Right atrium auricular region (tissue), 2 donors: ENCODE data around the gene RMI1. TPM values are rescaled to one million over a fixed set of nuclear protein-coding genes. Genes with fewer than 3 reads are reported as not detected.
"Not testable (repeated sequence)": the region's sequence is repeated elsewhere in the genome, so short reads cannot be mapped to it uniquely, and the experiment has no call there.

Experiments used
- DNase-seq: peaks from one replicate; pipeline ENCODE4 v3.0.0-alpha.2; 2019; ENCODE audit warnings: low spot score
- H3K27ac ChIP-seq, 2 donors: fragments of 200-600 bp; sonication (generic); 1 replicate in 1 of 2; 2 replicates in 1 of 2; pipeline ENCODE4 v1.5.1; 2016 to 2019
- H3K27me3 ChIP-seq, 2 donors: fragments of 200-600 bp; sonication (generic); one replicate each; pipeline versions ENCODE4 v1.5.1 to v1.6.0; 2017 to 2019
- H3K36me3 ChIP-seq: fragments of 200-600 bp; sonication (generic); one replicate; pipeline ENCODE4 v1.5.1; 2016
- H3K4me1 ChIP-seq, 2 donors: fragments of 200-600 bp; sonication (generic); one replicate each; pipeline versions ENCODE4 v1.5.1 to v1.6.0; 2017 to 2019
- H3K4me3 ChIP-seq, 2 donors: fragments of 200-600 bp; sonication (generic); 1 replicate in 1 of 2; 2 replicates in 1 of 2; pipeline ENCODE4 v1.5.1; 2017 to 2019; ENCODE audit warnings: mild to moderate bottlenecking in 1 of 2, moderate library complexity in 1 of 2
- H3K9me3 ChIP-seq, 2 donors: fragments of 200-600 bp; sonication (generic); one replicate each; pipeline ENCODE4 v1.5.1; 2019
- CTCF ChIP-seq, 2 donors: fragments of 200-600 bp; sonication (generic); IDR thresholded peaks; one replicate each; pipeline ENCODE4 v1.5.1; 2019; ENCODE audit warnings: antibody characterized with exemption in 2 of 2
- total RNA-seq, 2 donors: library from RNA; depleted of rRNA; stranded (reverse); fragments of >200 nt; gene quantifications; one replicate each; pipeline ENCODE4 v1.1.0, GENCODE V29; 2016

The RMI1 gene
- total RNA-seq, 2 donors from 2014 or later, result 2.1 to 3.1 TPM

- DNase-seq, result no peak
- H3K4me1 ChIP-seq, result peaks cover 0 to 8% of the 10 kb centered on the region in 2 donors
- H3K27ac ChIP-seq, result no peak overlapping the region
- no peaks in the 10 kb centered on the region for H3K9me3 ChIP-seq
- H3K4me3 ChIP-seq, result no peak overlapping the region
- no peaks in the 10 kb centered on the region for H3K27me3 ChIP-seq
- H3K36me3 ChIP-seq, result peaks cover 12% of the 10 kb centered on the region
- TF ChIP-seq CTCF (IDR thresholded peaks at IDR 0.05), result no peak
Measured at GRCh38 chr9:83934569-83935275, 45.9 kb upstream of the RMI1 start.

- DNase-seq, result no peak
- Histone ChIP-seq H3K4me3 (no peak overlapping the region), H3K27ac (no peak overlapping the region), H3K36me3 (peaks cover 19% of the 10 kb centered on the region), H3K9me3 (no peaks in the 10 kb centered on the region), H3K27me3 (no peaks in the 10 kb centered on the region), H3K4me1 (peaks cover 0 to 8% of the 10 kb centered on the region in 2 donors)
- TF ChIP-seq CTCF (IDR thresholded peaks at IDR 0.05), result no peak
Measured at GRCh38 chr9:83935276-83935935, 45.2 kb upstream of the RMI1 start.

GRCh38 chr9:83936523-83936922, 44.1 kb upstream of the RMI1 start:
- Histone ChIP-seq H3K27ac (no peak overlapping the region), H3K4me1 (peaks cover 0 to 8% of the 10 kb centered on the region in 2 donors), H3K27me3 (no peaks in the 10 kb centered on the region), H3K36me3 (peaks cover 23% of the 10 kb centered on the region), H3K9me3 (no peaks in the 10 kb centered on the region), H3K4me3 (no peak overlapping the region)
- no peak for DNase-seq
- no peak for TF ChIP-seq CTCF (IDR thresholded peaks at IDR 0.05)

- peak; percentile 63 to 76 for TF ChIP-seq CTCF (IDR thresholded peaks at IDR 0.05)
- no peaks in the 10 kb centered on the region for H3K9me3 ChIP-seq
- peaks cover 0 to 8% of the 10 kb centered on the region in 2 donors for H3K4me1 ChIP-seq
- no peak overlapping the region for H3K27ac ChIP-seq
- no peak for DNase-seq
- H3K27me3 ChIP-seq, result no peaks in the 10 kb centered on the region
- H3K4me3 ChIP-seq, result no peak overlapping the region
- H3K36me3 ChIP-seq, result peaks cover 30% of the 10 kb centered on the region
Measured at GRCh38 chr9:83937861-83938455, 42.6 kb upstream of the RMI1 start.

- no peak for DNase-seq
- peaks cover 40% of the 10 kb centered on the region for H3K36me3 ChIP-seq
- TF ChIP-seq CTCF (IDR thresholded peaks at IDR 0.05), result no peak
- no peak overlapping the region for H3K4me3 ChIP-seq
- no peaks in the 10 kb centered on the region for H3K4me1 ChIP-seq
- H3K9me3 ChIP-seq, result no peaks in the 10 kb centered on the region
- H3K27ac ChIP-seq, result no peak overlapping the region
- no peaks in the 10 kb centered on the region for H3K27me3 ChIP-seq
Measured at GRCh38 chr9:83940590-83941303, 39.9 kb upstream of the RMI1 start.

- not testable (repeated sequence) for DNase-seq
Measured at GRCh38 chr9:83948096-83948495, 32.5 kb upstream of the RMI1 start.

More at GRCh38 chr9:83948096-83948495, 32.5 kb upstream of the RMI1 start:
- H3K36me3 ChIP-seq, result peaks cover 16% of the 10 kb centered on the region
- not testable (repeated sequence) for H3K4me1 ChIP-seq, H3K9me3 ChIP-seq, H3K27me3 ChIP-seq, H3K4me3 ChIP-seq, H3K27ac ChIP-seq
